H9 (cell line): Measurements from ENCODE around the gene KDM4D. TPM values are rescaled to one million over a fixed set of nuclear protein-coding genes. Genes with fewer than 3 reads are reported as not detected.

Source experiments
- DNase-seq: peaks from one replicate; pipeline ENCODE4 v3.0.0-alpha.2; 2017
- H2AFZ ChIP-seq: one replicate; pipeline ENCODE4 v1.6.1; 2013; ENCODE audit warnings: mild to moderate bottlenecking, low read length, control low read depth, moderate library complexity
- H2AK5ac ChIP-seq: 2 replicates; pipeline ENCODE4 v1.6.1; 2013; ENCODE audit warnings: low read length, control low read depth, mixed read lengths; ENCODE audit not compliant: insufficient read length
- H2BK120ac ChIP-seq: one replicate; pipeline ENCODE4 v1.6.1; 2013; ENCODE audit warnings: low read depth, mild to moderate bottlenecking, low read length, control low read depth, inconsistent platforms; ENCODE audit not compliant: poor library complexity, severe bottlenecking
- H2BK12ac ChIP-seq: 2 replicates; pipeline ENCODE4 v1.6.1; 2013; ENCODE audit warnings: low read length, control low read depth, mixed read lengths, low read depth; ENCODE audit not compliant: insufficient read length
- H2BK15ac ChIP-seq: 2 replicates; pipeline ENCODE4 v1.6.1; 2013; ENCODE audit warnings: low read depth, low read length, control low read depth
- H2BK20ac ChIP-seq: one replicate; pipeline ENCODE4 v1.6.1; 2013; ENCODE audit warnings: low read depth, mild to moderate bottlenecking, low read length, control low read depth, inconsistent platforms; ENCODE audit not compliant: poor library complexity, severe bottlenecking
- H2BK5ac ChIP-seq: 2 replicates; pipeline ENCODE4 v1.6.1; 2013; ENCODE audit warnings: low read length, control low read depth, mixed read lengths; ENCODE audit not compliant: insufficient read length
- H3K14ac ChIP-seq: 2 replicates; pipeline ENCODE4 v1.6.1; 2013; ENCODE audit warnings: low read length, control low read depth; ENCODE audit not compliant: insufficient read depth
- H3K18ac ChIP-seq: 2 replicates; pipeline ENCODE4 v1.6.1; 2013; ENCODE audit warnings: low read depth, mild to moderate bottlenecking, mixed read lengths, low read length, control low read depth; ENCODE audit not compliant: insufficient read length
- H3K23ac ChIP-seq: 2 replicates; pipeline ENCODE4 v1.6.1; 2013; ENCODE audit warnings: low read length, control low read depth, mixed read lengths, low read depth; ENCODE audit not compliant: insufficient read length
- H3K23me2 ChIP-seq: 2 replicates; pipeline ENCODE4 v1.6.1; 2013; ENCODE audit warnings: low read depth, mild to moderate bottlenecking, mixed read lengths, low read length, control low read depth; ENCODE audit not compliant: insufficient read length, poor library complexity, severe bottlenecking
- H3K27ac ChIP-seq: 2 replicates; pipeline ENCODE4 v1.5.1; 2013; ENCODE audit warnings: low read length, control low read depth, mixed read lengths, low read depth; ENCODE audit not compliant: insufficient read length
- H3K27me3 ChIP-seq: 2 replicates; pipeline ENCODE4 v1.6.1; 2013; ENCODE audit warnings: low read length, control low read depth, inconsistent platforms; ENCODE audit not compliant: insufficient read depth
- H3K4ac ChIP-seq: 2 replicates; pipeline ENCODE4 v1.6.1; 2013; ENCODE audit warnings: low read depth, mild to moderate bottlenecking, control low read depth, inconsistent platforms, low read length, moderate library complexity
- H3K4me1 ChIP-seq: 2 replicates; pipeline ENCODE4 v1.6.1; 2013; ENCODE audit warnings: low read length, control low read depth, inconsistent platforms; ENCODE audit not compliant: insufficient read depth
- H3K4me2 ChIP-seq: 2 replicates; pipeline ENCODE4 v1.6.1; 2013; ENCODE audit warnings: low read length, control low read depth, mixed read lengths; ENCODE audit not compliant: insufficient read length, insufficient read depth
- H3K56ac ChIP-seq: 2 replicates; pipeline ENCODE4 v1.6.1; 2013; ENCODE audit warnings: low read depth, mild to moderate bottlenecking, mixed read lengths, low read length, control low read depth; ENCODE audit not compliant: insufficient read length
- H3K79me1 ChIP-seq: 2 replicates; pipeline ENCODE4 v1.6.1; 2013; ENCODE audit warnings: low read depth, mild to moderate bottlenecking, moderate library complexity, low read length, control low read depth, inconsistent platforms; ENCODE audit not compliant: insufficient read depth, poor library complexity, severe bottlenecking
- H3K79me2 ChIP-seq: 2 replicates; pipeline ENCODE4 v1.6.1; 2013; ENCODE audit warnings: low read length, control low read depth, inconsistent platforms; ENCODE audit not compliant: insufficient read depth
- H3K9ac ChIP-seq: 2 replicates; pipeline ENCODE4 v1.6.1; 2013; ENCODE audit warnings: low read length, control low read depth, mixed read lengths; ENCODE audit not compliant: insufficient read length; ENCODE audit errors: extremely low read depth
- H3K9me3 ChIP-seq: one replicate; pipeline ENCODE4 v1.6.1; 2013; ENCODE audit warnings: low read depth, low read length, inconsistent platforms; ENCODE audit not compliant: control insufficient read depth
- H3T11ph ChIP-seq: one replicate; pipeline ENCODE4 v1.6.1; 2013; ENCODE audit warnings: mild to moderate bottlenecking, low read length, control low read depth, inconsistent platforms
- H4K20me1 ChIP-seq: one replicate; pipeline ENCODE4 v1.6.1; 2013; ENCODE audit not compliant: control insufficient read depth, insufficient read length, insufficient read depth
- H4K5ac ChIP-seq: 2 replicates; pipeline ENCODE4 v1.6.1; 2013; ENCODE audit warnings: low read depth, mild to moderate bottlenecking, mixed read lengths, low read length, control low read depth; ENCODE audit not compliant: insufficient read length
- H4K8ac ChIP-seq: replicated peaks from 2 replicates; pipeline ENCODE4 v1.6.1; 2013; ENCODE audit warnings: low read length, control low read depth, mixed read lengths, low read depth; ENCODE audit not compliant: insufficient read length
- H4K91ac ChIP-seq: 2 replicates; pipeline ENCODE4 v1.6.1; 2013; ENCODE audit warnings: low read depth, mild to moderate bottlenecking, moderate library complexity, mixed read lengths, low read length, control low read depth; ENCODE audit not compliant: insufficient read length
- H3K27ac Mint-ChIP-seq, 3 experiments: 2 replicates in 2 of 3; 3 replicates in 1 of 3; pipeline ENCODE4 v1.8.0; 2020 to 2021; ENCODE audit warnings: mixed read lengths in 3 of 3, mild to moderate bottlenecking in 1 of 3, moderate library complexity in 1 of 3
- H3K27me3 Mint-ChIP-seq: 2 replicates; pipeline ENCODE4 v1.8.0; 2021; ENCODE audit warnings: low read depth, mild to moderate bottlenecking, moderate library complexity, mixed read lengths
- H3K36me3 Mint-ChIP-seq, 3 experiments: 2 replicates in 2 of 3; 3 replicates in 1 of 3; pipeline ENCODE4 v1.8.0; 2020 to 2021; ENCODE audit warnings: low read depth in 3 of 3, mixed read lengths in 3 of 3; ENCODE audit not compliant: insufficient read depth in 1 of 3
- H3K4me1 Mint-ChIP-seq, 2 experiments: 2 replicates each; pipeline ENCODE4 v1.8.0; 2020; ENCODE audit warnings: mixed read lengths in 2 of 2
- H3K4me3 Mint-ChIP-seq, 2 experiments: 2 replicates in 1 of 2; 3 replicates in 1 of 2; pipeline ENCODE4 v1.8.0; 2020 to 2021; ENCODE audit warnings: mild to moderate bottlenecking in 2 of 2, mixed read lengths in 2 of 2, moderate library complexity in 1 of 2
- H3K9me3 Mint-ChIP-seq, 2 experiments: 2 replicates in 1 of 2; 3 replicates in 1 of 2; pipeline ENCODE4 v1.8.0; 2020; ENCODE audit warnings: mild to moderate bottlenecking in 2 of 2, mixed read lengths in 2 of 2, moderate library complexity in 1 of 2
- WGBS: extraction: QIAGEN DNeasy Blood & Tissue Kit; methylation state at CpG from one replicate; pipeline ENCODE4 v1.1.7; 2013; ENCODE audit warnings: missing lambda C conversion rate, low lambda C conversion rate, mixed read lengths; ENCODE audit not compliant: insufficient read length; ENCODE audit errors: extremely low coverage; 5-methylcytosine and 5-hydroxymethylcytosine counted together
- total RNA-seq: library from RNA; stranded (reverse); gene quantifications from 2 replicates; pipeline ENCODE4 v1.2.1, GENCODE V29; 2021
- TF ChIP-seq, protein P1 (sequence below): fragments of 200-600 bp; sonication (generic); conservative IDR thresholded peaks from 3 replicates; pipeline ENCODE4 v1.8.0; 2021; ENCODE audit warnings: antibody characterized with exemption, mild to moderate bottlenecking

KDM4D gene
- total RNA-seq, 1 experiment from 2014 or later: 1.9 TPM

DNA sequence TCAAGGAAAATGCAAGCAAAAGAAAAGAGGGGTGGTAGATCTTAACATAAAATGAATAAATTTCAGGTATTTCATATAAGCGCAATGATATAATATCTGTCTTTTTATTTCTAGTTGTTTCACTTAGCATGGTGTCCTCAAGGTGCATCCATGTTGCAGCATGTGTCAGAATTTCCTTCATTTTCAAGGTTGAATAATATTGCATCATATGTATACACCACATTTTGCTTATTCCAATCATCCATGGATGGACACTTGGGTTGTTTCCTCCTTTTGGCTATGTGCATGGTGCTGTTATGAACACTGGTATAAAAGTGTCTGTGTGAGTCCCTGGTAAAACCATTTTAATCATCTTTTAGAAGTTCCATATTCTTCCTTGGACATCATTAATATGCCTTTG lies 68.7 kb downstream of the KDM4D start:
- Histone ChIP-seq H3K23ac (no peak overlapping the region), H3K14ac (no peak overlapping the region), H3K4ac (no peak overlapping the region), H4K20me1 (no peaks in the 10 kb centered on the region), H3K23me2 (no peaks in the 10 kb centered on the region), H3K27me3 (no peaks in the 10 kb centered on the region), H3K56ac (no peak overlapping the region), H4K91ac (no peak overlapping the region), H2BK20ac (no peak overlapping the region), H3K27ac (no peak overlapping the region), H2BK5ac (no peak overlapping the region), H2BK120ac (no peak overlapping the region), H4K8ac (no peak overlapping the region), H3K79me2 (no peaks in the 10 kb centered on the region), H3K9me3 (no peaks in the 10 kb centered on the region), H3K4me2 (no peak overlapping the region), H2BK12ac (no peak overlapping the region), H3K79me1 (no peaks in the 10 kb centered on the region), H3T11ph (no peak overlapping the region), H3K9ac (no peak overlapping the region), H2BK15ac (no peak overlapping the region), H3K4me1 (no peaks in the 10 kb centered on the region), H2AK5ac (no peak overlapping the region), H2AFZ (no peak overlapping the region), H3K18ac (no peak overlapping the region), H4K5ac (no peak overlapping the region)
- no peak overlapping the region for H3K4me3 Mint-ChIP-seq
- H3K36me3 Mint-ChIP-seq: peaks cover 0 to 2% (median 0%) of the 10 kb centered on the region in 3 experiments; a peak in 1 of 7 replicates
- H3K9me3 Mint-ChIP-seq: no peaks in the 10 kb centered on the region; a peak in 1 of 5 replicates
- no peak for DNase-seq
- WGBS: no CpG with 5 or more reads among the region's 1 CpG
- TF ChIP-seq, protein P1, sequence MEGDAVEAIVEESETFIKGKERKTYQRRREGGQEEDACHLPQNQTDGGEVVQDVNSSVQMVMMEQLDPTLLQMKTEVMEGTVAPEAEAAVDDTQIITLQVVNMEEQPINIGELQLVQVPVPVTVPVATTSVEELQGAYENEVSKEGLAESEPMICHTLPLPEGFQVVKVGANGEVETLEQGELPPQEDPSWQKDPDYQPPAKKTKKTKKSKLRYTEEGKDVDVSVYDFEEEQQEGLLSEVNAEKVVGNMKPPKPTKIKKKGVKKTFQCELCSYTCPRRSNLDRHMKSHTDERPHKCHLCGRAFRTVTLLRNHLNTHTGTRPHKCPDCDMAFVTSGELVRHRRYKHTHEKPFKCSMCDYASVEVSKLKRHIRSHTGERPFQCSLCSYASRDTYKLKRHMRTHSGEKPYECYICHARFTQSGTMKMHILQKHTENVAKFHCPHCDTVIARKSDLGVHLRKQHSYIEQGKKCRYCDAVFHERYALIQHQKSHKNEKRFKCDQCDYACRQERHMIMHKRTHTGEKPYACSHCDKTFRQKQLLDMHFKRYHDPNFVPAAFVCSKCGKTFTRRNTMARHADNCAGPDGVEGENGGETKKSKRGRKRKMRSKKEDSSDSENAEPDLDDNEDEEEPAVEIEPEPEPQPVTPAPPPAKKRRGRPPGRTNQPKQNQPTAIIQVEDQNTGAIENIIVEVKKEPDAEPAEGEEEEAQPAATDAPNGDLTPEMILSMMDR: no peak
- H3K4me1 Mint-ChIP-seq: no peaks in the 10 kb centered on the region
- no peak overlapping the region for H3K27ac Mint-ChIP-seq
- peaks cover 29% of the 10 kb centered on the region for H3K27me3 Mint-ChIP-seq
